ENCODE data around the gene ITGA8. TPM values are rescaled to one million over a fixed set of nuclear protein-coding genes. Genes with fewer than 3 reads are reported as not detected.

Gene ITGA8
- total and polyA plus RNA-seq, 2 of the 13 experiments (the other 11 are each of a cell fraction or from before 2014, with no cell fraction given) = not detected

- Histone ChIP-seq H3K27ac (ENCODE audit: extremely low read length, insufficient read depth, low read length) (no peak overlapping the region), H4K20me1 (ENCODE audit: insufficient read depth, low read length) (no peaks in the 10 kb centered on the region), H3K79me2 (ENCODE audit: insufficient read depth, low read length) (no peaks in the 10 kb centered on the region), H3K4me1 (ENCODE audit: insufficient read depth, low read length) (no peaks in the 10 kb centered on the region), H3K9ac (ENCODE audit: insufficient read depth, low read depth, low read length) (no peak overlapping the region), H3K4me3 (replicated peaks in 1 of 3; ENCODE audit: insufficient read depth in 1 of 3, low read depth in 2 of 3, low read length in 3 of 3) (no peak overlapping the region), H3K27me3 (ENCODE audit: control insufficient read depth in 1 of 2, insufficient read depth in 2 of 2, low read length in 2 of 2) (peaks cover 0 to 7% of the 10 kb centered on the region in 2 experiments; a peak in 1 of 5 replicates), H3K36me3 (replicated peaks in 1 of 2; ENCODE audit: control insufficient read depth in 1 of 2, insufficient read depth in 2 of 2, low read length in 2 of 2) (no peaks in the 10 kb centered on the region), H3K9me3 (ENCODE audit: low read length) (no peaks in the 10 kb centered on the region), H3K4me2 (ENCODE audit: low read depth, low read length) (no peak overlapping the region), H2AFZ (ENCODE audit: low read length) (no peak overlapping the region)
- no peak for DNase-seq (ENCODE audit: low spot score)
- no peak for FAIRE-seq
- in situ Hi-C loops (cut with HindIII; ENCODE audit: extremely low pct_ligation_motif_present, low pct_unique_long_range_greater_than_20kb) = no loop called here
- WGBS (ENCODE audit: low lambda C conversion rate) = 2% methylated on average over 4 of the region's 4 CpGs
- intact Hi-C loops (cut with micrococcal nuclease; ENCODE audit: unreplicated experiment) = no loop called here
- BruUV-seq (replicated peaks) = no TSS peak
- TF ChIP-seq FOXP1 (IDR thresholded peaks at IDR 0.05) (no peak), FOXP1 (CRISPR knock-in tag; IDR thresholded peaks at IDR 0.05) (no peak), CHCHD3 (CRISPR knock-in tag; IDR thresholded peaks at IDR 0.05) (no peak), NFRKB (IDR thresholded peaks at IDR 0.05) (no peak), DNMT1 (CRISPR knock-in tag; IDR thresholded peaks at IDR 0.05) (no peak), ZNF17 (CRISPR knock-in tag; IDR thresholded peaks at IDR 0.05) (no peak), ZNF180 (CRISPR knock-in tag; IDR thresholded peaks at IDR 0.05; ENCODE audit: borderline replicate concordance, low read depth) (no peak), HNRNPH1 (optimal IDR thresholded peaks at IDR 0.05; ENCODE audit: low read depth, low read length) (no peak), ZBTB8A (CRISPR knock-in tag; IDR thresholded peaks at IDR 0.05; ENCODE audit: borderline replicate concordance, low read depth) (no peak), ZNF12 (CRISPR knock-in tag; IDR thresholded peaks at IDR 0.05) (no peak), HNRNPK (IDR thresholded peaks at IDR 0.05; ENCODE audit: low read depth, low read length, poor library complexity, severe bottlenecking) (no peak), ZNF552 (CRISPR knock-in tag; IDR thresholded peaks at IDR 0.05; ENCODE audit: borderline replicate concordance) (no peak), ZBTB10 (CRISPR knock-in tag; IDR thresholded peaks at IDR 0.05; ENCODE audit: borderline replicate concordance) (no peak), ZMYM2 (CRISPR knock-in tag; IDR thresholded peaks at IDR 0.05) (no peak), ZNF530 (CRISPR knock-in tag; IDR thresholded peaks at IDR 0.05; ENCODE audit: low read depth) (no peak), POLR2G (IDR thresholded peaks at IDR 0.05; ENCODE audit: low read depth, low read length) (no peak)
- TF ChIP-seq, protein P1, sequence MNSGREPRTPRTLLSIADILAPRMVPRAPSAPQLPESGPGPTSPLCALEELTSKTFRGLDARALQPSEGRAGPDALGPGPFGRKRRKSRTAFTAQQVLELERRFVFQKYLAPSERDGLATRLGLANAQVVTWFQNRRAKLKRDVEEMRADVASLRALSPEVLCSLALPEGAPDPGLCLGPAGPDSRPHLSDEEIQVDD (CRISPR knock-in tag; IDR thresholded peaks at IDR 0.05; ENCODE audit: borderline replicate concordance) = no peak
- ChIA-PET CTCF (ENCODE audit: low intra/inter-chr PET ratio, low total read pairs) (no interaction called here), POLR2A (no interaction called here)
- ATAC-seq = no peak
Observed at GRCh38 chr10:15700078-15700674, 19.5 kb downstream of the ITGA8 start.

Measured in HepG2 (cell line).